ENCODE measurements around the gene TTC29.

- no peak for TF ChIP-seq CTCF (IDR thresholded peaks at IDR 0.05)
- TF ChIP-seq GABPB1 (CRISPR knock-in tag; IDR thresholded peaks at IDR 0.05), result no peak
- TF ChIP-seq NFATC4 (CRISPR knock-in tag; IDR thresholded peaks at IDR 0.05), result no peak
- TF ChIP-seq E2F4 (CRISPR knock-in tag; IDR thresholded peaks at IDR 0.05; ENCODE audit: borderline replicate concordance, low read depth), result no peak
- TF ChIP-seq JUN (CRISPR knock-in tag; IDR thresholded peaks at IDR 0.05), result no peak
- no peak for TF ChIP-seq ZNF317 (CRISPR knock-in tag; IDR thresholded peaks at IDR 0.05; ENCODE audit: borderline replicate concordance, low read depth)
- no peak for TF ChIP-seq CREB1 (CRISPR knock-in tag; IDR thresholded peaks at IDR 0.05)
- no peak for TF ChIP-seq ATF1 (CRISPR knock-in tag; IDR thresholded peaks at IDR 0.05)
- TF ChIP-seq ZNF512 (CRISPR knock-in tag; IDR thresholded peaks at IDR 0.05; ENCODE audit: borderline replicate concordance), result no peak
- TF ChIP-seq STAT6 (CRISPR knock-in tag; conservative IDR thresholded peaks at IDR 0.05; ENCODE audit: low read depth), result no peak
Observed at GRCh38 chr4:146763560-146763959, 182.1 kb downstream of the TTC29 start.
